Peyer's patch (tissue), 4 donors: Measurements from ENCODE around the gene RCOR1.

ENCODE experiments used
- CTCF ChIP-seq, 6 experiments: fragments of 450-650 bp in 4 of 6; fragments of 200-600 bp in 2 of 6; sonication (generic) in 1 of 6; IDR thresholded peaks; one replicate each; pipeline ENCODE4 v1.5.1; 2017 to 2019; ENCODE audit warnings: antibody characterized with exemption in 6 of 6, mild to moderate bottlenecking in 3 of 6, moderate library complexity in 1 of 6
- POLR2A ChIP-seq, 2 donors: fragments of 450-650 bp; IDR thresholded peaks; one replicate each; pipeline ENCODE4 v1.5.1; 2017; ENCODE audit warnings: antibody characterized with exemption in 2 of 2, mild to moderate bottlenecking in 2 of 2, moderate library complexity in 2 of 2

- TF ChIP-seq CTCF (IDR thresholded peaks at IDR 0.05) (no peak), POLR2A (IDR thresholded peaks at IDR 0.05) (no peak)
Measured at GRCh38 chr14:102737402-102738372, 145.2 kb downstream of the RCOR1 start.
